HG03521 (cell line): ENCODE results near the gene GEMIN4.
"Not testable (repeated sequence)": the region's sequence is repeated elsewhere in the genome, so short reads cannot be mapped to it uniquely, and the experiment has no call there.

ENCODE experiments used
- ATAC-seq: cut with Tn5 transposase; IDR thresholded peaks from one replicate; pipeline ENCODE4 v1.9.1; 2021; ENCODE audit warnings: mild to moderate bottlenecking, moderate library complexity; ENCODE audit not compliant: unreplicated experiment

GEMIN4 gene

DNA sequence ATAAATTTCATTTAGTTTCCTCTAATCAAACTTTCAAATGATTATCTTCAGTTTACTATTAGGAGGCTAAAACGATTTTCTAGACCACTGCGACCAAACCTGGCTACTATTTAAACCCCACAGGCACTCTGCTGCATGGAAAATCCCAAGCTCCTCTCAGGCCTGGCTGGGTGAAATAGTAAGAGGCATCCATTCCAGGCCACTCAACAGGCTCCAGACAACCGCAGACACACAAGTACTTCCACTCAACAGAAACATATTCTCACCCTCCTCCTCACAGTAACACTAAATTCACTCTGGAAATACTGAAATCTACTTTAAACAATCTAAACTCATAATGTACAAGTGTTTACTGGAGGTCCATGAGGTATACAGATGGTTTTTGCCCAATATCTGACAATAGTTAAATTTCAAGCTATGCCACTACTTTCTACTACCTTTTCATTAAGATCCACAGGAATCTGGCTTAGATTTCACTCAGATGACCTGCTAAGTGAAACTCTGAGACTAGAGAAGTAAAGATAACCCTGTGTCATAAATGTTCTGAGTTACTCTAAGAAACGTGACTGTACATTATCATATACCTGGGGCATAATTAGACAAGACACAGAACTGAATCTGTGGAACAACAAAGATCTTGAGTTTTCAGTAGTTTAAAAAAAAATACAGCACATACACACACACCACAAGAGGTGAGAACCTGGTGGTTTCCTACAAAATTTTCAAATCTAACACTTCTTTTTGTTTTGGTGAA is 47.8 kb downstream of the GEMIN4 start:
- no peak for ATAC-seq

DNA sequence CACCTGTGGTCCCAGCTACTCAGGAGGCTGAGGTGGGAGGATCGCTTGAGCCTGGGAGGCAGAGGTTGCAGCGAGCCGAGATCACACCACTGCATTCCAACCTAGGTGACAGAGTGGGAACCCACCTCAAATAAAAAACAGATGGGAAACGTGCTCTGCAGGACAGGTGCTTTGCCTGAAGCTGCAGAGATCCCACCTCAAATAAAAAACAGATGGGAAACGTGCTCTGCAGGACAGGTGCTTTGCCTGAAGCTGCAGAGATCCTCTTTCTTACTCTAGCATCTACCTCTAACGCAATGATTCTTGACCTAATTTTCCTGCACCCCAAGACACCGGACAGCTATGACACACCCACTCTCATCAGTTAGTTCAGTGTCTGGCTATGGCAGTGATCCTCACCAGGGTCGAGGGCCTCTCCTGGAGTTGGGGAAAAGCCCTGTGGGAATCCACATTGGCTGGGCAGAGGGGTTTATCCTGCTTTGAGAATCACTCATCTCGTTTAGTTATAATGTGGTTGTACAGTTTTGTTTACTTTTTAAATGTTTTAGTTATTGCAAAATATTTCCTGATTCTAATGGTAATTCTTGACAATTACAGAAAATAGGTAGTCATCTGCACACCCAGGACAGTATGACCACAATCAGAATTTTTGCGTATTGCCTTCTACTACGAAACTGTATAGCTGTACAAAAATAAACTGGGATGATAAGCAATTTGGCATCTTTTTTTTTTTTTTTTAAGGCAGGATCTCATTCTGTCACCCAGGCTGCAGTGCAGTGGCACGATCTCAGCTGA is 48.8 kb downstream of the GEMIN4 start:
- no peak for ATAC-seq

DNA sequence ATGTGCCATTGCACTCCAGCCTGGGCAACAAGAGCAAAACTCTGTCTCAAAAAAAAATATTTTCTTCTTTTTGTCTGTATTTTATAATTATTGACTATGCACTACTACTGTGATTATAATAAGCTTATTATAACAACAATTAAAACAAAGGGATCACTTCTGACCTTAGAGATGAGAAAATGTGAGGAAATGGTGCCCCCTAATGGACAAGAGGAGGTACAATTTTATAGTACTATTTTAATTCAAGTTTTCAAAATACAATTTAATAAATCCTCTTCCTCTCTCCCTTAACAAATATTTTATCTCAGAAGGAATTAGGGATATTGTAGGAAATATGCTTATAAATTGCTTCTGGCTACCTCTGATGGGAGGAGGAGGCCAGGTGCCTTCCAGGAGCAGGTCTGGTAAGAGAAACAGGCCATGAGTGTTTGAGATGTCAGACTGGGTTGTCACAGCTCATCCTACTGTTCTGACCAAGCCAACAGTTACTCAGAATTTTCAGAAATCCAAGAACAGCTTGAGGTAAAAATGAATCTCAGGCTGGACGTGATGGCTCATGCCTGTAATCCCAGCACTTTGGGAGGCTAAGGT is 51.5 kb downstream of the GEMIN4 start:
- no peak for ATAC-seq

DNA sequence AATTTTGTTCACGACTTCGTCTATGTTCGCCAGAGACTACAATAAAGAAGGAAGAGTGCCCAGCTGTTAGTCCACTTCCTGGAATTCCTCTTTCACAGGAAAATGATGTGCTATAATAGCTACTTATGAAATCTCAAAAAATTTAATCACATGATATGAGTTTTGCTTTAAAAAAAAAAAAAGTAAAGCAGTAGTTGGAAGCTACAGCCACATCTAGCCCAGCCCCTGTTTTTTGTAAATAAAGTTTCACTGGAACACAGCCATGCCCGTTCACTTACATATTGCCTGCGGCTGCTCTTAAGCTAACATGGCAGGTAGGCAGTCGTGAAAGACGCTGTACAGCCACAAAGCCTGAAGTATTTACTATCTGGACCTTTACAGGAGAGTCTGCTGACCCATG is 52.7 kb downstream of the GEMIN4 start:
- no peak for ATAC-seq

DNA sequence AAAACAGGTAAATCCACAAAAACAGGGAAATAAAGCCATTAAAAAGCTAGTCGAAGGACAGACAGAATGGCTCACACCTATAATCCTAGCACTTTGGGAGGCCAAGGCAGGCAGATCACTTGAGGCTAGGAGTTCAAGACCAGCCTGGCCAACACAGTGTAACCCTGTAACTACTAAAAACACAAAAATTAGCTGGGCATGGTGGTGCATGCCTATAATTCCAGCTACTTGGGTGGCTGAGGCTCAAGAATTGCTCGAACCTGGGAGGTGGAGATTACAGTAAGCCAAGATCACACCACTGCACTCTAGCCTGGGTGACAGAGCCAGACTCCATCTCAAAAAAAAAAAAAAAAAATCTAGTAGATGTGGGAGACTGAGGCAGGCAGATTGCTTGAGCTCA is 54.0 kb downstream of the GEMIN4 start:
- ATAC-seq: not testable (repeated sequence)

DNA sequence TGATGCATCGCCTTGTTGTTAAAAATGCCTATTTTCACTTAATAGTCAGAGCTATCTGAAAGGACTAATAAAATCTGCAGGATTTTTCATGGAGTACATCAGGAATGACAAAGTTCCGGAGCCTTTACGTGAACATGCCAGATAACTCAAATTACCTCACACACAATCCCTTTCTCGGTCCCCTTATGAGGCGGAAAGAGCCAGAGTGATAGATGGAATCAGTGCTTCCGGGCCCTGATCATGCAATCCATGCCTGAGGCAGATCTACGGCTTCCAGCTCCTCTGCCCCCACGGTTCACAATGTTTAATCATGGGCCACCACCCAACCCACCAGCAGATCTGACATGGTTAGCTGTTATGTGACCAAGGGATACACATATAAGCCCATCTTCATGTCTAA is 54.4 kb downstream of the GEMIN4 start:
- ATAC-seq: no peak

DNA sequence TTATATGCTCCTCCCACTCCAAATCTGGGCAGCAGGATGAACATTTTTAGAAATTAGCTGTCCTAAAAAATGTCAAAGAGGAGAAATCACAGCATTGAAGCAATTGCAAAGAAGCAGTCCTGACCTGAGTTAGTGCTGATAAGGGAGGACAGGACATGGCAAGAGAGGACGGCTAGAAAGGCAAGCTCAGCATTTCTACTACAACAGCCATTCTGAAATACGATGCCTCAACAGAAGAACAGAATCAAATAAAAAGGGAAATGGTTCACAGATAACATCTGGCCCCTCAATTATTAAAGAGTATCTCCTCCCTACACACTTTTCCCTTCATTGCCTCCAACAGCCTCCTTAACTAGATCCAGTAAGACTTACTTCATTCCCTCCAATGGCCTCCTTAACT is 55.7 kb downstream of the GEMIN4 start:
- no peak for ATAC-seq
